ENCODE results near the gene GNG13.

DNA sequence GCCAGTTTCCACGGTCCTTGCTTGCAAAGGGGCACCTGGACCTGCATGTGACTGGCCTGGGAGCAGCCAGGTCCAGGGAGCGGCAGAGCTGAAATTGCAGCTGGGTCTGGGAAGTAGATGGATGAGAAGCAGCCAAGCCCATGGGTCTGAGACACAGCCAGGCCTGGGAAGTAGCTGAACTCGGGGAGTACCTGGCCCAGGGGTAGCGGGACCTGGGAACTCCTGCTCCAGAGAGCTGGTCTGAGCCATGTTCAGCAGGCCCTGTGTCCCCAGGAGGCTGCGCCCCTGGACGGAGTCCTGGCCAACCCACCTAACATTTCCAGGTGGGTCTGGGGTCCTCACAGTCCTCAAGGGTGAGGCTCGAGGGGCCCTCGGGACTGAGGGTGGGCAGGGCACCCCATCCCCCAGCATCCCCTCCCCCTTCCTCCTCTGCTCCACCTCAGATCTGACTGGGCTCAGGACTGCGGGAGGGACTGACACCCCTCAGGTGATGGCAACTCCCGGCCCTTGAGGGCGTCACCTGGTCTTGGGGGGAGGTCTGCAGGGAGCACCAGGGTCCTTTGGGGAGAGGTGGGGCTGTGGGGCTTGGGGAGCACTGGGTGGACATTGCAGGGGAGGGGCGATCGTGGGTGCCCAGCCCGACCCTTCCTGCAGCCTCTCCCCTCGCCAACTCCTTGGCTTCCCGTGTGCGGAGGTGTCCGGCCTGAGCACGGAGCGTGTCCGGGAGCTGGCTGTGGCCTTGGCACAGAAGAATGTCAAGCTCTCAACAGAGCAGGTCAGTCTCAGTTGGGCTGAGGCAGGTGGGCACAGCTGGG is 37.0 kb downstream of the GNG13 start:
- no peak for TF ChIP-seq POLR2AphosphoS5 (IDR thresholded peaks at IDR 0.05; ENCODE audit: low read depth)
- TF ChIP-seq CTCF (conservative IDR thresholded peaks at IDR 0.05; ENCODE audit: low read depth in 2 of 2): no peak
- TF ChIP-seq EZH2 (IDR thresholded peaks at IDR 0.05; ENCODE audit: low read depth, unreplicated experiment): no peak
- TF ChIP-seq, protein P1, sequence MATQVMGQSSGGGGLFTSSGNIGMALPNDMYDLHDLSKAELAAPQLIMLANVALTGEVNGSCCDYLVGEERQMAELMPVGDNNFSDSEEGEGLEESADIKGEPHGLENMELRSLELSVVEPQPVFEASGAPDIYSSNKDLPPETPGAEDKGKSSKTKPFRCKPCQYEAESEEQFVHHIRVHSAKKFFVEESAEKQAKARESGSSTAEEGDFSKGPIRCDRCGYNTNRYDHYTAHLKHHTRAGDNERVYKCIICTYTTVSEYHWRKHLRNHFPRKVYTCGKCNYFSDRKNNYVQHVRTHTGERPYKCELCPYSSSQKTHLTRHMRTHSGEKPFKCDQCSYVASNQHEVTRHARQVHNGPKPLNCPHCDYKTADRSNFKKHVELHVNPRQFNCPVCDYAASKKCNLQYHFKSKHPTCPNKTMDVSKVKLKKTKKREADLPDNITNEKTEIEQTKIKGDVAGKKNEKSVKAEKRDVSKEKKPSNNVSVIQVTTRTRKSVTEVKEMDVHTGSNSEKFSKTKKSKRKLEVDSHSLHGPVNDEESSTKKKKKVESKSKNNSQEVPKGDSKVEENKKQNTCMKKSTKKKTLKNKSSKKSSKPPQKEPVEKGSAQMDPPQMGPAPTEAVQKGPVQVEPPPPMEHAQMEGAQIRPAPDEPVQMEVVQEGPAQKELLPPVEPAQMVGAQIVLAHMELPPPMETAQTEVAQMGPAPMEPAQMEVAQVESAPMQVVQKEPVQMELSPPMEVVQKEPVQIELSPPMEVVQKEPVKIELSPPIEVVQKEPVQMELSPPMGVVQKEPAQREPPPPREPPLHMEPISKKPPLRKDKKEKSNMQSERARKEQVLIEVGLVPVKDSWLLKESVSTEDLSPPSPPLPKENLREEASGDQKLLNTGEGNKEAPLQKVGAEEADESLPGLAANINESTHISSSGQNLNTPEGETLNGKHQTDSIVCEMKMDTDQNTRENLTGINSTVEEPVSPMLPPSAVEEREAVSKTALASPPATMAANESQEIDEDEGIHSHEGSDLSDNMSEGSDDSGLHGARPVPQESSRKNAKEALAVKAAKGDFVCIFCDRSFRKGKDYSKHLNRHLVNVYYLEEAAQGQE (IDR thresholded peaks at IDR 0.05; ENCODE audit: unreplicated experiment): no peak
- TF ChIP-seq EZH2phosphoT487 (IDR thresholded peaks at IDR 0.05; ENCODE audit: unreplicated experiment): no peak
- TF ChIP-seq, protein P2, sequence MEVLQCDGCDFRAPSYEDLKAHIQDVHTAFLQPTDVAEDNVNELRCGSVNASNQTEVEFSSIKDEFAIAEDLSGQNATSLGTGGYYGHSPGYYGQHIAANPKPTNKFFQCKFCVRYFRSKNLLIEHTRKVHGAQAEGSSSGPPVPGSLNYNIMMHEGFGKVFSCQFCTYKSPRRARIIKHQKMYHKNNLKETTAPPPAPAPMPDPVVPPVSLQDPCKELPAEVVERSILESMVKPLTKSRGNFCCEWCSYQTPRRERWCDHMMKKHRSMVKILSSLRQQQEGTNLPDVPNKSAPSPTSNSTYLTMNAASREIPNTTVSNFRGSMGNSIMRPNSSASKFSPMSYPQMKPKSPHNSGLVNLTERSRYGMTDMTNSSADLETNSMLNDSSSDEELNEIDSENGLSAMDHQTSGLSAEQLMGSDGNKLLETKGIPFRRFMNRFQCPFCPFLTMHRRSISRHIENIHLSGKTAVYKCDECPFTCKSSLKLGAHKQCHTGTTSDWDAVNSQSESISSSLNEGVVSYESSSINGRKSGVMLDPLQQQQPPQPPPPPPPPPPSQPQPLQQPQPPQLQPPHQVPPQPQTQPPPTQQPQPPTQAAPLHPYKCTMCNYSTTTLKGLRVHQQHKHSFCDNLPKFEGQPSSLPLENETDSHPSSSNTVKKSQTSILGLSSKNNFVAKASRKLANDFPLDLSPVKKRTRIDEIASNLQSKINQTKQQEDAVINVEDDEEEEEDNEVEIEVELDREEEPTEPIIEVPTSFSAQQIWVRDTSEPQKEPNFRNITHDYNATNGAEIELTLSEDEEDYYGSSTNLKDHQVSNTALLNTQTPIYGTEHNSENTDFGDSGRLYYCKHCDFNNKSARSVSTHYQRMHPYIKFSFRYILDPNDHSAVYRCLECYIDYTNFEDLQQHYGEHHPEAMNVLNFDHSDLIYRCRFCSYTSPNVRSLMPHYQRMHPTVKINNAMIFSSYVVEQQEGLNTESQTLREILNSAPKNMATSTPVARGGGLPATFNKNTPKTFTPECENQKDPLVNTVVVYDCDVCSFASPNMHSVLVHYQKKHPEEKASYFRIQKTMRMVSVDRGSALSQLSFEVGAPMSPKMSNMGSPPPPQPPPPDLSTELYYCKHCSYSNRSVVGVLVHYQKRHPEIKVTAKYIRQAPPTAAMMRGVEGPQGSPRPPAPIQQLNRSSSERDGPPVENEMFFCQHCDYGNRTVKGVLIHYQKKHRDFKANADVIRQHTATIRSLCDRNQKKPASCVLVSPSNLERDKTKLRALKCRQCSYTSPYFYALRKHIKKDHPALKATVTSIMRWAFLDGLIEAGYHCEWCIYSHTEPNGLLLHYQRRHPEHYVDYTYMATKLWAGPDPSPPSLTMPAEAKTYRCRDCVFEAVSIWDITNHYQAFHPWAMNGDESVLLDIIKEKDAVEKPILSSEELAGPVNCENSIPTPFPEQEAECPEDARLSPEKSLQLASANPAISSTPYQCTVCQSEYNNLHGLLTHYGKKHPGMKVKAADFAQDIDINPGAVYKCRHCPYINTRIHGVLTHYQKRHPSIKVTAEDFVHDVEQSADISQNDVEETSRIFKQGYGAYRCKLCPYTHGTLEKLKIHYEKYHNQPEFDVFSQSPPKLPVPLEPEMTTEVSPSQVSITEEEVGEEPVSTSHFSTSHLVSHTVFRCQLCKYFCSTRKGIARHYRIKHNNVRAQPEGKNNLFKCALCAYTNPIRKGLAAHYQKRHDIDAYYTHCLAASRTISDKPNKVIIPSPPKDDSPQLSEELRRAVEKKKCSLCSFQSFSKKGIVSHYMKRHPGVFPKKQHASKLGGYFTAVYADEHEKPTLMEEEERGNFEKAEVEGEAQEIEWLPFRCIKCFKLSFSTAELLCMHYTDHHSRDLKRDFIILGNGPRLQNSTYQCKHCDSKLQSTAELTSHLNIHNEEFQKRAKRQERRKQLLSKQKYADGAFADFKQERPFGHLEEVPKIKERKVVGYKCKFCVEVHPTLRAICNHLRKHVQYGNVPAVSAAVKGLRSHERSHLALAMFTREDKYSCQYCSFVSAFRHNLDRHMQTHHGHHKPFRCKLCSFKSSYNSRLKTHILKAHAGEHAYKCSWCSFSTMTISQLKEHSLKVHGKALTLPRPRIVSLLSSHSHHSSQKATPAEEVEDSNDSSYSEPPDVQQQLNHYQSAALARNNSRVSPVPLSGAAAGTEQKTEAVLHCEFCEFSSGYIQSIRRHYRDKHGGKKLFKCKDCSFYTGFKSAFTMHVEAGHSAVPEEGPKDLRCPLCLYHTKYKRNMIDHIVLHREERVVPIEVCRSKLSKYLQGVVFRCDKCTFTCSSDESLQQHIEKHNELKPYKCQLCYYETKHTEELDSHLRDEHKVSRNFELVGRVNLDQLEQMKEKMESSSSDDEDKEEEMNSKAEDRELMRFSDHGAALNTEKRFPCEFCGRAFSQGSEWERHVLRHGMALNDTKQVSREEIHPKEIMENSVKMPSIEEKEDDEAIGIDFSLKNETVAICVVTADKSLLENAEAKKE (CRISPR knock-in tag; IDR thresholded peaks at IDR 0.05): no peak
- no peak for TF ChIP-seq CREB1 (CRISPR knock-in tag; IDR thresholded peaks at IDR 0.05; ENCODE audit: low read depth)
- no peak for TF ChIP-seq ZNF114 (CRISPR knock-in tag; IDR thresholded peaks at IDR 0.05)
